Mammary epithelial cell (primary cell): ENCODE results near the gene SULT1A2.

Experiments
- CTCF ChIP-seq, 2 donors: IDR thresholded peaks in 1 of 2; conservative IDR thresholded peaks in 1 of 2; 2 replicates each; pipeline ENCODE4 v1.5.1; 2011 to 2012; ENCODE audit warnings: inconsistent platforms in 2 of 2, low read length in 2 of 2, mild to moderate bottlenecking in 2 of 2, control low read depth in 1 of 2, low read depth in 1 of 2; ENCODE audit not compliant: insufficient read depth in 1 of 2; ENCODE audit errors: extremely low read depth in 1 of 2
- EZH2 ChIP-seq: IDR thresholded peaks from 2 replicates; pipeline ENCODE4 v1.6.1; 2012; ENCODE audit warnings: low read length, inconsistent platforms, borderline replicate concordance

GRCh38 chr16:28561557-28562187, 35.2 kb downstream of the SULT1A2 start:
- TF ChIP-seq CTCF (conservative IDR thresholded peaks at IDR 0.05 in 1 of 2, IDR thresholded peaks at IDR 0.05 in 1 of 2; ENCODE audit: extremely low read depth in 1 of 2, insufficient read depth in 1 of 2, low read depth in 1 of 2, low read length in 2 of 2) (no peak), EZH2 (no peak)
